ENCODE data around the gene XBP1. TPM values are rescaled to one million over a fixed set of nuclear protein-coding genes. Genes with fewer than 3 reads are reported as not detected.
"Not testable (repeated sequence)": the region's sequence is repeated elsewhere in the genome, so short reads cannot be mapped to it uniquely, and the experiment has no call there.

The XBP1 gene
- polyA plus RNA-seq (ENCODE audit: insufficient read length in 10 of 10), result 10 to 100 TPM; 63.5 to 90.1 (median 73.3) TPM
- long read RNA-seq, donor 1, transcript XBP1-201 (5 exons, 1,850 nt), result major isoform, 27 of 30 reads
- long read RNA-seq, donor 1, partial matches to known transcripts, result 0 of 30 reads
- long read RNA-seq, donor 1, other reads (novel, unspliced or antisense), result 0 of 30 reads
- long read RNA-seq, donor 2, transcript XBP1-201 (5 exons, 1,850 nt), result major isoform, 21 of 21 reads
- long read RNA-seq, donor 2, partial matches to known transcripts, result 0 of 21 reads
- long read RNA-seq, donor 2, other reads (novel, unspliced or antisense), result 0 of 21 reads
- long read RNA-seq, donor 3, result 0 reads
- long read RNA-seq, donor 4, transcript XBP1-201 (5 exons, 1,850 nt), result major isoform, 22 of 22 reads
- long read RNA-seq, donor 4, partial matches to known transcripts, result 0 of 22 reads
- long read RNA-seq, donor 4, other reads (novel, unspliced or antisense), result 0 of 22 reads
- long read RNA-seq, donor 5, transcript XBP1-201 (5 exons, 1,850 nt), result major isoform, 29 of 51 reads
- long read RNA-seq, donor 5, partial matches to known transcripts, result 16 of 51 reads
- long read RNA-seq, donor 5, other reads (novel, unspliced or antisense), result 0 of 51 reads
- long read RNA-seq, donor 6, transcript XBP1-201 (5 exons, 1,850 nt), result major isoform, 38 of 41 reads
- long read RNA-seq, donor 6, partial matches to known transcripts, result 0 of 41 reads
- long read RNA-seq, donor 6, other reads (novel, unspliced or antisense), result 0 of 41 reads
- long read RNA-seq, donor 7, transcript XBP1-201 (5 exons, 1,850 nt), result major isoform, 21 of 22 reads
- long read RNA-seq, donor 7, partial matches to known transcripts, result 0 of 22 reads
- long read RNA-seq, donor 7, other reads (novel, unspliced or antisense), result 0 of 22 reads
- long read RNA-seq, donor 8, transcript XBP1-201 (5 exons, 1,850 nt), result major isoform, 32 of 35 reads
- long read RNA-seq, donor 8, partial matches to known transcripts, result 0 of 35 reads
- long read RNA-seq, donor 8, other reads (novel, unspliced or antisense), result 0 of 35 reads
- long read RNA-seq, donor 9, partial matches to known transcripts, result 0 of 4 reads
- long read RNA-seq, donor 9, other reads (novel, unspliced or antisense), result 0 of 4 reads

DNA sequence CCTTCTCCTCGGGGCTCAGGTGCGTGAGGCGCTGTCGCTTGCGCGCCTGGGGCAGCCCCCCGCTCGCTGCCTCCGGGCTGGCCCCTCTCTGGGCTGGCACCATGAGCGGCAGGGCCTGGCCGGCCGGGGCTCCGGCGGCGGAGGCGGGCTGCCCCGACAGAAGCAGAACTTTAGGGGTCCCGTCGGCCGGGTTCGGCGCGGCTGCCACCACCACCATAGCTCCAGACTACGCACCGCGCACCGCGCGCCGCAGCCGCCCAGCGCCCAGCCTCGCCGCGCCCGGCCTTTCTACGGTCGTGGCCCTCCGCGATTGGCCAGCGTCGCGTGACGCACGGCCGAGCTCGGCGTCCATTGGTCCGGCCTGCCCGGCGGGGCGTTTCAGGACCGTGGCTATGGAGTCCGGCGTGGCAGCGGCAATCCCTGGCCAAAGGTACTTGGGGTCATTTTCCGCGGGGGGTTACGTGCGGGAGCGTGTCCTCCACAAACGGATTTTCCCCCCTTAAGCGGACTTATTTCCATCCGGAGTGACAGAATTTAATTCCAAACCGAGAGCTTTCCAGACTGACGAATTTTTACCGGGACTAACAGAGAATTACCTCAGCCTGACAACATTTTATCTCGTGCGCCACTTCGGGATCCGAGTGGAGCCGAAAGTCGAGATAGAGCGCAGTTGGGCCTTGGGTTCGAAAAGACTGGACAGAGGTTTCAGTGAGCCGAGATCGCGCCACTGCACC, at the start of gene XBP1:
Gene XBP1, minus strand, starts transcription at position 262 of the 734 bp plus-strand sequence.
- DNase-seq, result peak; percentile 96 to 99 (median 98)

- no peak for DNase-seq
Observed at GRCh38 chr22:28846994-28847393, 46.6 kb upstream of the XBP1 start.

DNA sequence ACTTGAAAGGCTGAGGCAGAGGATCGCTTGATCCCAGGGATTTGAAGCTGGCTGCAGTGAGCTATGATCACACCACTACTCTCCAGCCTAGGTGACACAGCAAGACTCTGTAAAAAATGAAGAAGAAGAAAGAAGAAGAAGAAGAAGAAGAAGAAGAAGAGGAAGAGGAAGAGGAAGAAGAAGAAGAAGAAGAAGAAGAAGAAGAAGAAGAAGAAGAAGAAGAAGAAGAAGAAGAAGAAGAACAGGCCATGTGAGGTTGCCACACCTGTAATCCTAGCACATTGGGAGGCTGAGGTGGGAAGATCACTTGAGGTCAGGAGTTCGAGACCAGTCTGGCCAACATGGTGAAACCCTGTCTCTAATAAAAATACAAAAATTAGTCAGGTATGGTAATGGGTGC, 43.9 kb upstream of the XBP1 start:
- DNase-seq, result not testable (repeated sequence)

DNA sequence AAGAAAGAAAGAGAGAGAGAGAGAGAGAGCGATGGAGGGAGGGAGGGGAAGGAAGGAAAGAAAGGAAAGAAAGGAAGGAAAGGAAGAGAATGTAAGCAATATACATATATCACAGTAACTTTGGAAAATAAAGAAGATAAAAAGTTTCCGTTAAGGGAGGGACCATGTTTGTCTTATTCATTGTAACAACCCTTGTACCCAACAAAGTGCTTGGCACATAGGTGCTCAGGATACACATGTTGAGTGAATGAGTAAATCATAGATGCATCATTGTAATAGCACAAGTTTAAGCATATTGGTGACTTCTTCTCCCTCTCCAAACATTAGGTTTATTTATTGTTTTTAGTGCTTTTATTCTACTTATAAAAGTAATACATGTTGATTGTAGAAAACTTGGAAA, 43.3 kb upstream of the XBP1 start:
- no peak for DNase-seq

- no peak for DNase-seq
Observed at GRCh38 chr22:28841111-28841510, 40.7 kb upstream of the XBP1 start.

- no peak for DNase-seq
Observed at GRCh38 chr22:28838971-28839370, 38.6 kb upstream of the XBP1 start.

DNA sequence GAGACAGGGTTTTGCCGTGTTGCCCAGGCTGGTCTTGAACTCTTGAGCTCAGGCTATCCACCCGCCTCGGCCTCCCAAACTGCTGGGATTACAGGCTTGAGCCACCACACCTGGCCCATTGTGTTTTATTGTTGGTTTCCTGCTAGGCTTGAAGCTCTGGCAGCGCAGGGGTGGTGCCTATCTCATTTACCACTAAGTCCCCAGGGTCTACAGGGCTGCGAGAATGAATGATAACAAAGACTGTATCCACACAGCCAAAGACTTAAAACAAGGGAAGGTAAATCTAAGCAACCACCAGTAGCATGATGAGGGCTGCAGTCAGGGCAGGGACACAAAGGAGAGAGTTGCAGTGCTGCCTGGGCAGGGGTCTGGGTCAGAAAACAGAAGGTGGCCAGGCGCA, 37.3 kb upstream of the XBP1 start:
- DNase-seq, result no peak

GRCh38 chr22:28835630-28836189, 35.3 kb upstream of the XBP1 start:
- no peak for DNase-seq

GRCh38 chr22:28833276-28833923, 33.0 kb upstream of the XBP1 start:
- DNase-seq, result no peak

DNA sequence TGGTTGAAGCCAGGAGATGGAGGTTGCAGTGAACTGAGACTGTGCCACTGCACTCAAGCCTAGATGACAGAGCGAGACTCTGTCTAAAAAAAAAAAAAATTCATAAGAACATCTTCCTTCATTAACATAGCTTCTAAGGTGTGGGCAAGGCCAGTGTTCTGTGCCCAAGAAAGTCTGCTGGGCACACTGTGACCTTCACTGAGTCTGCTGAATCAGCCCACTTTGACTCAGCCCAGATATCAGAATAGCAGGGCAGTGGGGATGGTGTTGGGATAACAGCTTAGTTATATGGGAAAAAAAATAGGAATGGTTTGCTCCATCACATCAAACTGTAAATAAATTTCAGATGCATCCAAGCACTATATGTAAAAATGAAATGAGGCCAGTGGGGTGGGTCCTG, 32.4 kb upstream of the XBP1 start:
- DNase-seq, result no peak

DNA sequence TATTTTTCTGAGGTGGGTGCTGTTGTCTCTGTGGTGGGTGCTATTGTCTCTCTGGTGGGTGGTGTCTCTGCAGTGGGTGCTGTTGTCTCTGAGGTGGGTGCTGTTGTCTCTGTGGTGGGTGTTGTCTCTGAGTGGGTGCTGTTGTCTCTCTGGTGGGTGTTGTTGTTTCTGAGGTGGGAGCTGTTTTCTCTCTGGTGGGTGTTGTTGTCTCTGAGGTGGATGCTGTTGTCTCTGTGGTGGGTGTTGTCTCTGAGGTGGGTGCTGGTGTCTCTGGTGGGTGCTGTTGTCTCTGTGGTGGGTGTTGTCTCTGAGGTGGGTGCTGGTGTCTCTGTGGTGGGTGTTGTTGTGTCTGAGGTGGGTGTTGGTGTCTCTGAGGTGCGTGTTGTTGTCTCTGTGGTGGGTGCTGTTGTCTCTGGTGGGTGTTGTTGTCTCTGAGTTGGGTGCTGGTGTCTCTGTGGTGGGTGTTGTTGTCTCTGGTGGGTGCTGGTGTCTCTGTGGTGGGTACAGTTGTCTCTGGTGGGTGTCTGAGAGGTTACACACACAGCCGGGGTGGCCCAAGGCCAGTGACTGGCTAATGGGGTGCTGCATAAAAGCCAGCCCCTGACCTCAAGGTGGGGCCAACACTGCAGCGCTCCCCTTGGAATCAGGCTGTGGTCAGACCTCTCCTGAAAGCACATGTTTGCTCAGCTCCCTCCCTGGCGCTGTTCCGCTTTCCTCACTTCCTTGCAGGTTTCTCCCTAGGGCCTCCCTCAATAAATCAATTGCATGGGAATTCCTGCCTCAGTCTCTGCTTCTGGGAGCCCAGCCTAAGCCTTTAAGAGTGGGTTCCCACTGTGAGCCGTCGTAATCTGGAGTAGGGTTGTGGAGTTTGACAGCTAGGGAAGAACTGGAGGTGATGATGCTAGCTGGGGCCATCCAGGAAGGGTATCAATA, 31.0 kb upstream of the XBP1 start:
- DNase-seq, result no peak

GRCh38 chr22:28830441-28830840, 30.1 kb upstream of the XBP1 start:
- no peak for DNase-seq

DNA sequence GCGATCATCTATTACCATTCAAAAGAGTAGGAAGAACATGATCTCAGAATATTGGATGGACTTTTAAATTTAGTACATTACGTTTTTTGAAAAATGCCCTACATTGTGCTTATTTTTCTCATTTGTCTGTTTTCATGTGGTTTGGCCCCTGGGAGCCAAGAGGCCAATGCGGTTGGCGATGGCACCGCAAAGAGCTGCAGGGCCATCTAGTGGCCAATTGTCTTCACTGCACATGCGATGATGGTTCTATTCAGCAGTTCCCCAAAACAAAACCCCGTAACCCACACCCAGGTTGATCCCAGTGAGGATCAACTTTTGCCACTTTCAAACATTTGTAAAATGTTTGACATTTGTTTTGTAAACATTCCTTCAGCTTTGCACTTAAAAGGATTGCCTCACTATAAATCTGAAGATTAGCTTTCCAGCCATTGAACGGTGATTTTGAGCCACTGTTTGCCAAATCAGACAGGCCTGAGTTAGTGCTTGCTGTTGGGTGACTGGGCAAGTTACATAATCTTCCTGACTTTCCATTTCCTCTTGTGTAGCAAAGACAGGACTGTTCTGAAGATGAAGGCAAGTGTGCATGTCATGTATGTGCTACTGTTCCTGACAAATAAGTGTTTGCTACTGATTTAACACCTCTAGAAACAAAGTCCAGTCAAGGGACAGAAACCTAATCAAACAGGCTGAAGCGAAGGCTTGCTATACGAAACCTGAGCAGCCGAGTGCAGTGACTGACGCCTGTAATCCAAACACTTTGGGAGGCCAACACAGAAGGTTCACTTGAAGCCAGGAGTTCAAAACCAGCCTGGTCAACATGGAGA, 29.2 kb upstream of the XBP1 start:
- DNase-seq, result peak; percentile 51 to 83 (median 79)

DNA sequence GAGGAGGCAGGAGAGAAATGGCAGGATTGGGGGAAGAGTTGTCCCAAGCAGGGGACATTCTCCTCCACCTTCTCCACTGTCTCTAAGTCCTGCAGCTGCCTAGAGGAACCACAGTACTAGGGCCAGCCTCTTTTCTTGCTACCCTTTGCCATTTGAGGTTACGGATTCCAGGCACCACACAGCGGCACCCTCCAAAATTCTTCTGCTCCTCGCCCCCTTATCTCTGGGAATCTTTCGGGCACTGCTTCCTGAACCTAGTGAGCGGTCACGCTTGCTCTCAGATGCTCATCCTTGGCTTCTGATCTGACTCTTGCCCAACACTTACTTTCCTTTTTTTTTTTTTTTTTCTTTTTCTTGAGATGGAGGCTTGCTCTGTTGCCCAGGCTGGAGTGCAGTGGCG, 26.6 kb upstream of the XBP1 start:
- no peak for DNase-seq

GRCh38 chr22:28826430-28826829, 26.1 kb upstream of the XBP1 start:
- not testable (repeated sequence) for DNase-seq

- not testable (repeated sequence) for DNase-seq
Observed at GRCh38 chr22:28824455-28824854, 24.1 kb upstream of the XBP1 start.

GRCh38 chr22:28822930-28823551, 22.7 kb upstream of the XBP1 start:
- DNase-seq, result no peak

DNA sequence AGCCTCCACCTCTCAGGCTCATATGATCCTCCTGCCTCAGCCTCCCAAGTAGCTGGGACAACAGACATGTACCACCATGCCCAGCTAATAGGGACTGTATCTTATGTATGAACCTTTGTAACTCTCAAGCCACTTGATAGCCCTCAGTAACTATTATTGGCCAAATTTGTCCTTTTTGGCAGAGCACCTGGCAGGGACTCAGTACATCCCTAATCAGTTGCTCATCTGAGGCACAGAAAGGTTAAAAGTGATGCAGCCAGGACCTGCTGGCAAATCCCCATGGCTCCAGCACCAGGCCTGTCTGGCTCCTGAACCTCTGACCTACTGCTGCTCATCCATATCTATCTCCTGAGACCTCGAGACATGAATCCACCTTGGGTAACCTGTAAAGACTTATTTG, 21.1 kb upstream of the XBP1 start:
- no peak for DNase-seq

All from muscle of back (tissue), 13 donors.